Mesendoderm (in vitro differentiated cells): ENCODE results near the gene FREM1.

ENCODE experiments used
- DNase-seq: peaks from one replicate; pipeline ENCODE4 v3.0.0; 2013
- H2AK5ac ChIP-seq: 2 replicates; pipeline ENCODE4 v1.6.1; 2013; ENCODE audit warnings: low read length, inconsistent platforms
- H2BK120ac ChIP-seq: 2 replicates; pipeline ENCODE4 v1.6.1; 2013; ENCODE audit warnings: low read depth, mild to moderate bottlenecking, low read length, moderate library complexity, mixed read lengths
- H2BK15ac ChIP-seq: replicated peaks from 2 replicates; pipeline ENCODE4 v1.6.1; 2013; ENCODE audit warnings: low read depth, mild to moderate bottlenecking, moderate library complexity
- H2BK5ac ChIP-seq: 2 replicates; pipeline ENCODE4 v1.6.1; 2013; ENCODE audit warnings: low read length, inconsistent platforms
- H3K18ac ChIP-seq: 2 replicates; pipeline ENCODE4 v1.6.1; 2013; ENCODE audit warnings: mild to moderate bottlenecking, low read length, mixed read lengths
- H3K23ac ChIP-seq: one replicate; pipeline ENCODE4 v1.6.1; 2013; ENCODE audit warnings: low read length
- H3K27ac ChIP-seq: 2 replicates; pipeline ENCODE4 v1.5.1; 2013; ENCODE audit warnings: low read depth, mild to moderate bottlenecking, inconsistent platforms, low read length, moderate library complexity
- H3K27me3 ChIP-seq: 2 replicates; pipeline ENCODE4 v1.6.1; 2013; ENCODE audit warnings: low read length, control low read depth, mild to moderate bottlenecking, inconsistent platforms; ENCODE audit not compliant: insufficient read depth, poor library complexity
- H3K36me3 ChIP-seq: 2 replicates; pipeline ENCODE4 v1.6.1; 2013; ENCODE audit warnings: low read length, inconsistent platforms; ENCODE audit not compliant: control insufficient read depth, insufficient read depth
- H3K4ac ChIP-seq: one replicate; pipeline ENCODE4 v1.6.1; 2013; ENCODE audit warnings: low read depth, mild to moderate bottlenecking, low read length, moderate library complexity
- H3K4me1 ChIP-seq: 2 replicates; pipeline ENCODE4 v1.6.1; 2013; ENCODE audit warnings: low read depth, low read length, inconsistent platforms; ENCODE audit not compliant: control insufficient read depth
- H3K4me2 ChIP-seq: 2 replicates; pipeline ENCODE4 v1.6.1; 2013; ENCODE audit warnings: low read length
- H3K4me3 ChIP-seq: 2 replicates; pipeline ENCODE4 v1.5.1; 2013; ENCODE audit warnings: mild to moderate bottlenecking, low read length
- H3K56ac ChIP-seq: one replicate; pipeline ENCODE4 v1.6.1; 2013; ENCODE audit warnings: low read length
- H3K79me1 ChIP-seq: 2 replicates; pipeline ENCODE4 v1.6.1; 2013; ENCODE audit warnings: low read length, inconsistent platforms
- H3K79me2 ChIP-seq: 2 replicates; pipeline ENCODE4 v1.6.1; 2013; ENCODE audit warnings: mild to moderate bottlenecking, low read length; ENCODE audit not compliant: control insufficient read depth, insufficient read depth
- H3K9ac ChIP-seq: 2 replicates; pipeline ENCODE4 v1.6.1; 2013; ENCODE audit warnings: low read length, inconsistent platforms
- H4K5ac ChIP-seq: one replicate; pipeline ENCODE4 v1.6.1; 2013; ENCODE audit warnings: low read length
- H4K8ac ChIP-seq: one replicate; pipeline ENCODE4 v1.6.1; 2013; ENCODE audit warnings: low read depth, mild to moderate bottlenecking, control low read depth, low read length, moderate library complexity
- WGBS: extraction: QIAGEN DNeasy Blood & Tissue Kit; methylation state at CpG from one replicate; pipeline ENCODE4 v1.1.7; 2013; ENCODE audit warnings: low lambda C conversion rate, missing lambda C conversion rate; ENCODE audit not compliant: insufficient coverage; ENCODE audit errors: extremely low coverage; 5-methylcytosine and 5-hydroxymethylcytosine counted together

FREM1 gene

DNA sequence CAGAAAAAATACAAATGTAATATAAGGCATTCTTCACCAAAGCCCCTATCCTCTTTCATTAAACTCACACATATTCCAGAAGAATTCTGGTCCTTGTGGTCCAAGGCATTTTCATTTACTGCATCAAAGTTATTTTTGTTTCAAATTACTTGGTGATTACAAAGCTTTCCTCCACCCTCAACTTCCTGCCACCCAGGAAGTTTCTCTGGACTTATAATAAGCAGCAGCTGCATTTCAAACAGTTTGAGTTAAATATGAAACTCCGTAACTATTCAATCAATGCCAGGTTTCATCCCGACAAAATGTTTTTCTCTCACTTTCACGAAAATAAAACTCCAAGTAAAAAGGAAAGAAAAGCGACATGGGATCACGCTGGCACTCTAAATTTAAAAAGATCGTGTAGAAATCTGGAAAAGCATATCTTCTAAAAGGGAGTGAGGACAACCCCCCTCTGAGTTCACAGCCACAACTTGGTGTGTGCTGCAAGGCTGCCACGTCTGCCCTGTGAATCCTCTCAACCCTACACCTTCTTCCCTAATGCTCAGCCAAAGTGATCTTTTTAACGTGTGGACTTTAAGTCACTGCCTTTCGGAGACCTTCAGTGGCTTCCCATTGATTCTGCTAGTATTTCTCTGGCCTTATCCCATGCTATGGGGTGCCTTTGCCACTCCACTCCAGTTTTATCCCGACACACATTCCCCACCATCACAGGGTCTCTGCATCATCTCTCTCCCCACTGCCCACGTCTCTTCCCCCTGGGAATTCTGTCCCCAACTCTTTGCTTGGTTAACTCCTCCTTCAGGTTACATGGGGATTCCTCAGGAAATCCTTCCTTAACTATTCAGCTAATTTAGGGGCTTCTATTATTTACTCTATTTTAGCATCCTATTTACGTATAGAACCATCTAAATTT, 96.6 kb downstream of the FREM1 start:
- Histone ChIP-seq H3K4me1 (peaks cover 2% of the 10 kb centered on the region), H3K36me3 (no peaks in the 10 kb centered on the region), H2AK5ac (no peak overlapping the region), H4K8ac (no peak overlapping the region), H3K18ac (no peak overlapping the region), H3K56ac (no peak overlapping the region), H3K4me3 (no peak overlapping the region), H3K27me3 (no peaks in the 10 kb centered on the region), H2BK15ac (no peak overlapping the region), H3K4ac (no peak overlapping the region), H3K4me2 (no peak overlapping the region), H2BK5ac (no peak overlapping the region), H2BK120ac (no peak overlapping the region), H3K9ac (no peak overlapping the region), H4K5ac (no peak overlapping the region), H3K79me2 (no peaks in the 10 kb centered on the region), H3K79me1 (no peaks in the 10 kb centered on the region), H3K23ac (no peak overlapping the region), H3K27ac (no peak overlapping the region)
- no CpG with 5 or more reads among the region's 12 CpGs for WGBS
- DNase-seq: no peak

DNA sequence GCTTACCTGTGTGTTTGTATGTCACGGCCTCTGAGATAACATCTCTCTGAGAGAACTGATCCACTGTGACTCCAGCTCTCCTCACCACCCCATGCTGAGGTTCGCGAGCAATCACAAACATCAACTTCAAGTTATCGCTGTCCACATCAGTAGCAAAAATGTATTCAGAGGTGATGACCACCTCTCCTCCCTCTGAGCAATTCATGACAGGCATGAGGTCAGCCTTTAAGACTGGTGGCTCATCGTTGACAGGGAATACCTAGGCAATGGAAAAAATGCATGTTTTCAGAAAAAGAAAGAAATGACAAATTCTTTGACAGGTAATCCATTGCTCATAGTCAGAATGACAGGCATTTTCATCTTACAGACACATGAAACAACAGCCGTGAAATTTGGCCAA, 97.4 kb downstream of the FREM1 start:
- Histone ChIP-seq H3K27ac (no peak overlapping the region), H3K4me3 (no peak overlapping the region), H2AK5ac (no peak overlapping the region), H4K5ac (no peak overlapping the region), H3K9ac (no peak overlapping the region), H3K79me2 (no peaks in the 10 kb centered on the region), H3K56ac (no peak overlapping the region), H4K8ac (no peak overlapping the region), H2BK120ac (no peak overlapping the region), H3K79me1 (no peaks in the 10 kb centered on the region), H3K4ac (no peak overlapping the region), H3K18ac (no peak overlapping the region), H3K23ac (no peak overlapping the region), H3K4me1 (peaks cover 2% of the 10 kb centered on the region), H2BK5ac (no peak overlapping the region), H3K4me2 (no peak overlapping the region), H3K27me3 (no peaks in the 10 kb centered on the region), H3K36me3 (no peaks in the 10 kb centered on the region), H2BK15ac (no peak overlapping the region)
- no CpG with 5 or more reads among the region's 6 CpGs for WGBS
- no peak for DNase-seq

DNA sequence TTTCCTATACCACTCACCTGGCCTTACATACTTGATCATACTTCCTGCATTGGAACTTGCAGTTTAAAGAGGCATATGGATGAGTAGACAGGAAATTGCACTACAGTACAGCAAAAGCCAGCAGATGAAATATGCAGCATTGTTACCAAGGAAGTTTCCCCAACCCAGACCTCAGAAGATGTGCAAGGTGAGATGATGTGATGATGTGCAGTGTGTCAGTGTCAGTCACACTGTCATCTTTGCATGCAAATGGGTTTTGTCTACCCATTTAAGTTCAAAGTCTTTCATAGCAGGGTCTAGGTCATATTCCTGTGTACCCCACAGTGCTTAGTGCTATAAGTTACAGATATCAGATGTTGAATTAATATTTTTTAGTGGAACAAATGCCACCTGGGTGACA, 98.4 kb downstream of the FREM1 start:
- no peak overlapping the region for H4K5ac ChIP-seq
- no peaks in the 10 kb centered on the region for H3K79me1 ChIP-seq
- H3K27ac ChIP-seq: no peak overlapping the region
- H3K4me2 ChIP-seq: no peak overlapping the region
- H4K8ac ChIP-seq: no peak overlapping the region
- peaks cover 2% of the 10 kb centered on the region for H3K4me1 ChIP-seq
- no peak overlapping the region for H3K56ac ChIP-seq
- H3K79me2 ChIP-seq: no peaks in the 10 kb centered on the region
- no peak overlapping the region for H3K23ac ChIP-seq
- no peak overlapping the region for H3K4me3 ChIP-seq
- H3K9ac ChIP-seq: no peak overlapping the region
- H3K27me3 ChIP-seq: no peaks in the 10 kb centered on the region
- no peak overlapping the region for H2BK120ac ChIP-seq
- H2BK15ac ChIP-seq: no peak overlapping the region
- no peak overlapping the region for H2AK5ac ChIP-seq
- no peak overlapping the region for H3K18ac ChIP-seq
- no peak overlapping the region for H3K4ac ChIP-seq
- no peaks in the 10 kb centered on the region for H3K36me3 ChIP-seq
- DNase-seq: no peak
- H2BK5ac ChIP-seq: no peak overlapping the region

DNA sequence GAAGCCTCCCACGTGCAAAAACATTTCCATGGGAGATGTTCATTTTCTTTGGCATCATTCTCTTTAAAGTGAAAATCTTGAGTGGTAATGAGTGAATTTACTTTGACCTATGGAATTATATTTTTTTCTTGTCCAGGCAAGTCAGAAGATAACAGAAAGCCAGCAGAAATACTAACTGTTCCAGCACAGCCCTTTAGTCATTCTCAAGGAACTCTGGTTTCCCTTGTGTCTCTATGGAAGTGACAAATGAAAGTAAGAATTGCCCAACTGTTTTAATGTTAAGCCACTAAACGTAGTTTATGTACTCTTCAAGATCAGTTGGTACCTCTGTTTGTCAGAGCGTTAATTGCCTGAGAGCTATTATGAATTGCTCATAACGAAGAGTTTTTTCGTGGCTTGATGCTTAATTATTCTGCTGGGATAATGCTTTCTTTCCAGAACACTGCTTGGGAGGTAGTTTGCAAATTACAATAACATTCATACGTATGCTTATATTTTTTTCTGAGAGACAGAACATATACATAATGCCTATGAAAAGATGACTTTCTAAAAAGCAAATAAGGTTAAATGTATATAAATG, 103.2 kb downstream of the FREM1 start:
- no peak overlapping the region for H3K9ac ChIP-seq
- no peak overlapping the region for H4K8ac ChIP-seq
- no peaks in the 10 kb centered on the region for H3K4me1 ChIP-seq
- H3K23ac ChIP-seq: no peak overlapping the region
- no CpG with 5 or more reads among the region's 6 CpGs for WGBS
- no peaks in the 10 kb centered on the region for H3K79me2 ChIP-seq
- no peak overlapping the region for H3K4ac ChIP-seq
- no peak overlapping the region for H2AK5ac ChIP-seq
- H3K27me3 ChIP-seq: no peaks in the 10 kb centered on the region
- H3K56ac ChIP-seq: no peak overlapping the region
- no peak overlapping the region for H3K4me3 ChIP-seq
- no peak overlapping the region for H3K4me2 ChIP-seq
- no peak overlapping the region for H2BK5ac ChIP-seq
- no peak overlapping the region for H2BK15ac ChIP-seq
- H3K79me1 ChIP-seq: no peaks in the 10 kb centered on the region
- no peak overlapping the region for H2BK120ac ChIP-seq
- no peak overlapping the region for H4K5ac ChIP-seq
- no peak overlapping the region for H3K18ac ChIP-seq
- H3K36me3 ChIP-seq: no peaks in the 10 kb centered on the region
- H3K27ac ChIP-seq: no peak overlapping the region
- DNase-seq: no peak

DNA sequence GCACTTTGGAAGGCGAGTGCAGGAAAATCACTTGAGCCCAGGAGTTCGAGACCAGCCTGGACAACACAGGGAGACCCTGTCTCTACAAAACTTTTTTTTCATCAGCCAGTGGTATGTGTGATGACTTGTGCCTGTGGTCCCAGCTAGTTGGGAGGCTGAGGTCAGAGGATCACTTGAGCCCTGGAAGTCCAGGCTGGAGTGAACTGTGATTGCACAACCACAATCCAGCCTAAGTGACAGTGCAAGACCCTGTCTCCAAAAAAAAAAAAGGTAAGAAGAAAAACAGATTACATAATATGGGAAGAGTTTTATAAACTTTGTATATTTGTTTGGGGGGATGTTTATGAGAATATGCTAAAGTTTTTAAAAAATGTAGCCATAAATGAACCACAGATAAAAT, 111.2 kb downstream of the FREM1 start:
- no peak overlapping the region for H4K8ac ChIP-seq

More for the DNA sequence above, 111.2 kb downstream of the FREM1 start:
- Histone ChIP-seq H2BK15ac (no peak overlapping the region), H2BK5ac (no peak overlapping the region), H4K5ac (no peak overlapping the region), H3K4ac (no peak overlapping the region), H3K27me3 (no peaks in the 10 kb centered on the region), H3K4me2 (no peak overlapping the region), H3K9ac (no peak overlapping the region), H2BK120ac (no peak overlapping the region), H3K4me3 (no peak overlapping the region), H3K23ac (no peak overlapping the region), H2AK5ac (no peak overlapping the region), H3K79me2 (no peaks in the 10 kb centered on the region), H3K56ac (no peak overlapping the region), H3K36me3 (no peaks in the 10 kb centered on the region), H3K18ac (no peak overlapping the region), H3K27ac (no peak overlapping the region), H3K79me1 (no peaks in the 10 kb centered on the region), H3K4me1 (peaks cover 1% of the 10 kb centered on the region)
- no CpG with 5 or more reads among the region's 2 CpGs for whole genome bisulfite sequencing
- no peak for DNase-seq
